RPMI8226 (cell line): ENCODE measurements around the gene SGCD.

Experiments used
- DNase-seq: peaks from one replicate; pipeline ENCODE4 v3.0.0-alpha.2; 2015

SGCD gene

GRCh38 chr5:156405988-156406387, 79.0 kb downstream of the SGCD start:
- DNase-seq, result no peak

- no peak for DNase-seq
Measured at GRCh38 chr5:156407251-156407650, 80.3 kb downstream of the SGCD start.

DNA sequence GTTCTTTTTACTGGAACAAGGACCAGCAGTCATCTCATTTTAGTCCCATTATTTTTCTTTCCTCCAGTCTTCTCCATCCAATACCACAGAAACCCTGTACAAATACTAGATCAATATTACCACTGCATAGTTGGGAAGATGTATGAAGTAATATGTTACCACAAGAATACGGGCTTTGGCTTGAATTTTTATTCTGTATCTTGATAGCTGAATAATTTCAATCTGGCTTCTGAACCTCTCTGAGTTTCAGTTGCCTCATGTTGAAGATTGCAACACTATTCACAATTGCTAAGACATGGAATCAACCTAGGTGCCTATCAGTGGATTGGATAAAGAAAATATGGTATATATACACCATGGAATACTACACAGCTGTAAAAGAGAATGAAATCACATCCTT, 82.9 kb downstream of the SGCD start:
- DNase-seq, result no peak

GRCh38 chr5:156411185-156411613, 84.2 kb downstream of the SGCD start:
- DNase-seq, result no peak

- no peak for DNase-seq
Measured at GRCh38 chr5:156411957-156412356, 85.0 kb downstream of the SGCD start.

DNA sequence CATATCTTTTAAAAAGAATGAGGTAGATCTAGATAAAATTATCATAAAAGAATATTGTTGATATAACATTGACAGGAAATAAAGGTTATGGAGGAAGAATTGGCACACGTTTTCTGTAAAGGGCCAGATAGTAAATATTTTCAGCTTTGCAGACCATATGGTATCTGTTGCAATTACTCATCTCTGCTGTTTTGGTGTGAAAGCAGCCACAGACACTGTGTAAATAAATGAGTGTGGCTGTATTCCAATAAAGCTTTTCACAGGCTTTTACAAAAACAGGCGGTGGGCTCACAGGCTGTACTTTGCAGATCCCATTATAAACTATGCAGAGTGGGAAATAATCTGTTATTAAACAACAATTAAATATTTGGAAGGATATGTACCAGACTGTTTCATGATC, 87.4 kb downstream of the SGCD start:
- DNase-seq, result no peak

GRCh38 chr5:156419661-156420060, 92.7 kb downstream of the SGCD start:
- no peak for DNase-seq

DNA sequence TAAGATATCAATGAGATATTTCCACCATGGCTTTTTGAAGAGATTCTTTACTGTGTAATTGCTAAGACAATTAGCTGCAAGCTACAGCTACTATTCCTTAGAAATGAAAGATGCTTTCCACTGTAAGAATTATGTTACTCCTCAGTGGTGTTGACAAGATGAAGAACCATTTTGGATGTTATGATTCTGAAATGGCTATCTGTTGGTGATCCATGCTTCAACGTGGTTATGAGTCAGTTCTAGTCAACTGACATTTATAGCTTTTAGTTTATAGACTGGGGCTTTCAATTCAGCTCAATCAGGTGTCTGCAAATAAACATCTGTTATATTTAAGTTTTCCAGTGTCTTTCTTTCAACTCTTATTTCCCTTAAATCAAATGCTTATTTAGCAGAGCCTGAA, 93.7 kb downstream of the SGCD start:
- no peak for DNase-seq

DNA sequence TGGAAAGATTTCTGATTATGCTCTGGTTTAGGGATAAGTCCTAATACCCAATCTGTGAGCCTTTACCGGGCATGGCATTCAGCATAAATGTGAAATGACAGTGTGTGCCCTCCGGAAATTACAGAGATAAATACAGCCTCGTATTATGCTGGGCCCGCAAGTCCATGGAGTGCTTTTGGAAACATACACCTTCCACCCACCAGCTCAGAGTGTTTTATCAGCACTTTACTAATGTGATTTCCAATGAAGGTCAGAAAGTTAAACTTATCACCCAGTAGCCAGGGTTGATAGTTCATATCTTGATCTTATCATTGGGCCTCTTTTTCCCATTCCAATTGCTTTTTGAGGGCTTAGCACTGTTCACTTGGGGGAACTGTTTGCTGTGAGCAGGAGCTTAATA, 94.8 kb downstream of the SGCD start:
- no peak for DNase-seq

GRCh38 chr5:156423597-156423996, 96.6 kb downstream of the SGCD start:
- DNase-seq, result no peak

GRCh38 chr5:156427315-156427714, 100.4 kb downstream of the SGCD start:
- no peak for DNase-seq

- peak; percentile 6 for DNase-seq
Measured at GRCh38 chr5:156431956-156432829, 105.2 kb downstream of the SGCD start.

GRCh38 chr5:156432830-156433105, 105.8 kb downstream of the SGCD start:
- DNase-seq, result no peak

GRCh38 chr5:156434471-156434870, 107.5 kb downstream of the SGCD start:
- DNase-seq, result no peak

- DNase-seq, result no peak
Measured at GRCh38 chr5:156435101-156435500, 108.1 kb downstream of the SGCD start.

DNA sequence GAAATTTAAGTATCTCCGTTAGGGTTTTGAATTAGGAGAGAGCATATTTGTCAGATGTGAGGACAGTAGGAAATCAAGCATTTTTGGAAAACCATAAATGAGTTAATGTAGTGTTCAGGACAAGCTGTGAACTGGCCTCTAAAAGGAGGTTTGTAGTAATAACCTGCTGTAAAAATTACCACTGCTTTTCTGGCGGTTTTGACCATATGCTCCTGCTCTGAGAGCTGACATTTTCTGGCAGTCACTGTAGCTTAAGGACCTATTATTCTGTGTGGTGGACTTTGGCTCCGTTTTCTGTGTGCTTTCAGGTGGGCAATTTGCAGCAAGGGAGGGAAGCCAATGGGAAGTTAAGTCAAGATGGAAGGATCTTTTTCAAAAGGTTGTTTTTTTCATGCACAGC, 111.1 kb downstream of the SGCD start:
- no peak for DNase-seq

DNA sequence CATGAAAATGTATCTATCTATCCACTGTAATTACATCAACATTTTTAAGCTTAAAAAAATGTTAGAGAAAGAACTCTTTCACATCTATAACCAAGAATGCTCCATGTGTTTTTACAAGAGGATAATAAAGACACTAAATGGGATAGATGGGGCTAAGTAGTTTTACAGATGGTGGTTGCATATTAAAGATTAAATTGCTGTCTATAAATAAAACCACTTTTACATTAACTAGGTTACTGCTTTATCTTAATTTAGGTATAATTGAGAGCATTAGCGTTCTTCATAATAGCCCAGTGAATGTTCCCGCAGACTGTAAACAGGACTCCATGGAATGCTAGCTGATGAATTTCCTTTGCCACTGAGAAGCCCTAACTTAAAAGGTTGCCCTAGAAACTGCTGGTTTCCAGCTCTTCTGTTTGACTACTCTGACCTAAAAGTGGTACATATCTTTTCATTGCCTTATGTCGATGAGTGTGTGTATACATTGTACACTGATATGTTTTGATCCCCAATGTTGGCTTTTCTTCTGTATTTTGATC, 117.9 kb downstream of the SGCD start:
- no peak for DNase-seq

DNA sequence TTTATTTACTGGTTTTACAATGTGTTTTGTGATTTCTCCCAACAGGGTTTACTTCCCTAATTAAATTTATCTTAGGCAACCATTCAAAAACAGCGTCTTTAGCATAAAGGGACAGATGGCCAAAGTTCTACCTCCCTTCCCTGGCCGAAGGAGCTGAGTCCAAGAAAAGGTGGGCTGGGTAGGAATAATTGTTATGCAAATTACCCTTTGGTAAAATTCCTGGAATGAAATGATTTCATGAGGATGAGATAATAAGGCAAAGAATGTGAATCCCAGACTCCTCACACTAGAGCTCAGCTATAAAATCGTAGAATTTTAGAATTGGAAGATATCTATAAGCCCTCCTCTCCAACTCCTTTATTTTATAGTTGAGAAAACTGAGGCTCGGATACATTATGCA, 119.6 kb downstream of the SGCD start:
- no peak for DNase-seq

DNA sequence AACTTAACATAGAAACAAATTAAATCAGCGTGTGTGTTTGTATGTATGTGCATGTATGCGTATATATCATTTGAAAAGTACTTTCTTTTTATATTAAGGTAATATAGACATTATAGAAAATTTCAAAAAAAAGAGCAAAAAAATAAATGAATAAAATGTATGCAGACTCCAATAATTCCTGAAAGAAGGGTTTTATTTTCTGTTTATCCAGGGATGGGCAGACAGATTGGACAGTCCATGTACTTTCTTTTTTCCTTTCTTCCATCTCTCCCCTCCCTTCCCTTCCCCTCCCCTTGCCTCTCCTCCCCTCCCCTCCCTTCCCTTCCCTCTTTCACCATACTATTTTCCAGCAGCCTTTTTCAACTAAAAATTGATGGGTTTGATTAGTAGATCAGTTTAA, 123.8 kb downstream of the SGCD start:
- no peak for DNase-seq

- DNase-seq, result no peak
Measured at GRCh38 chr5:156451505-156451904, 124.5 kb downstream of the SGCD start.

DNA sequence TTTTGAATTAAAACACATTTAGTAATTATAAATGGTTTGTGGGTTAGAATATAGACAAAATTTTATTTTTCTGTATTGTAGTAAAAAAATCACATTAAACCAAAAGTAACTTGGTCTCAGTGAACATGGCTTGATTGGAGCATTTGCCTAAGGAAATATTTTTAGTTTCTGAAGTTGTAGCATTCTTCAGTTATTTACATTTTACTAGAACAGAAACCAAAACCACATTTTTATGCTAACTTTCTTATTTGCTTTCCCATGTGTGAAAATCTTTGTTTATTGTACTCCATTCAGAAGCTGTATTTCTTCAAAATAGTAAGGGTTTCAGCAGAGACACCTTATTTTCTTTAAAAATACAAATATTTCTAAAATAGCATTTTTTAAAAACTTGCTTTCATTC, 129.9 kb downstream of the SGCD start:
- no peak for DNase-seq

GRCh38 chr5:156459812-156460385, 132.9 kb downstream of the SGCD start:
- DNase-seq, result no peak

DNA sequence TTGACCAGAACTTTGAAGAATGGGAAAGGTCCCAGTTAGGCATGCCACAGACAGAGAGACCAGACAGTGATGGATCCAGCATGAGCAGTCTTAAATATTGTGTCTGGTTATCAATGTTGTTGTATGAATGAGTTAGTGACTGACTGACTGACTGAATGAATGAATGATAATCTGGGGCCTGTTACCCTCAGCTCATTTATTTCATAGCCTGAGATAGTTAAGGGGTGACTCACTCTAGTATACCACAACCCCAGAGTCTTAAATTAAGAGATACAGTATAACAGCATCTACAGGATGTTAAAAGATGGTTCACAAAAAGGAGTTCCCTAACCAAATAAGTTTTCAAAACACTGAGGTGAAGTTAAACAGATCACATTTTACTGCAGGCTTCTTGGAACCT, 133.5 kb downstream of the SGCD start:
- DNase-seq, result no peak

DNA sequence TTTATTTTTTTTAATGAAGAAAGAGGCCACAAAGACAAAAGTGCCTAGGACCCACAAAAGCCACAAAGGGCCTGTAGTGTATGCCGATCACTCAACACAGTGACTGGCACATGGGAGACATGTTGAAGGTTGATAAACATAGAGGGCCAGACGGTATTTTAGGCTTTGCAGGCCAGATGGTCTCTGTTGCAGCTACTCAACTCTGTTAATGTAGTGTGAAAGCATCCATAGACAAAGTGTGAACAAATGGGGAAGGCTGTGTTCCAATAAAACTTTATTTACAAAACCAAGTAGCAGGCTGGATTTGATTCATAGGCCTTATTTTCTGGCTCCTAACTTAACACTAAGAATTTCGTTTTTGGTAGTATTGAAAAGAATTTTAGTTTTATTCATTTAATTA, 139.9 kb downstream of the SGCD start:
- DNase-seq, result no peak

- no peak for DNase-seq
Measured at GRCh38 chr5:156469636-156470035, 142.7 kb downstream of the SGCD start.
